LNCAP (cell line): Measurements from ENCODE around the gene CD9.

Source experiments
- CTCF ChIP-seq: fragments of 450-650 bp; IDR thresholded peaks from 2 replicates; pipeline ENCODE4 v1.5.1; 2017; ENCODE audit warnings: mild to moderate bottlenecking

Gene CD9

GRCh38 chr12:6177642-6178358 is 22.4 kb upstream of the CD9 start:
- TF ChIP-seq CTCF = no peak

GRCh38 chr12:6178981-6179761 is 21.0 kb upstream of the CD9 start:
- TF ChIP-seq CTCF = no peak

DNA sequence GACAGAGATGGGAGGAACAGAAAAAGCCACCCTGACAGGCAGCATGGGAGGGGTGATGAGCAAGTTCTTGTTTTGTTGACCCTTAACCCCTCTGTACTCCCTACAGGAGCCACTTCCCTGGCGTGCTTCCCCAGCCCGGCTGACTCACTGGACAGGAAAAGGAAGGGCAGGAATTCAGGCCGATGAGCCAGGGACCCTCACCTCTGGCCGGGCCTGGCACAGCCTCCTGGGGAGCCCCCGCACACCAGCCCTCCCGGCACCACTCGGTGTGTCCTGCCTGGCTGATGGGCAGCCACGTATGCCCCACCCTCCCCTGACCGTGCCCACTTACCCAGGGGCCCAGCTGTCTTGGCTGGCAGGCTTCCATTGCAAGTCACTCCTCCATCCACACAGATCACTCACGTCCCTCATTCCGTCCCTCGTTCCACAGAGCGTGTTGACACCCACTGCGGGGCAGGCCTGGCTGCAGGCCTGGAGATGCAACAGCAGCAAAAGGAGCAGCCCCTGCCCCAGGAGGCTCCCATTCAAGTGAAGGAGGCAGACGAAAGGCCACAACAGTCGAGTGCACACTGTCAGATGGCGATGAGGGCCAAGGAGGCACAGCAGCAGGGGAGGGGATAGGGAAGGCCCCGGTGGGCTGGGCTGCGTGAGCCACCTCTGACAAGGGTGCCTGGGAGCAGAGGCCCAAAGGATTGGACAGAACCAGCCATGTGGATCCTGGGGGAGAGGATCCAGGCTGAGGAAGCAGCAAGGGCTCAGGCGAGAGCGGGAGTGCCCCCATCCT is 19.7 kb upstream of the CD9 start:
- TF ChIP-seq CTCF = no peak

GRCh38 chr12:6181166-6181565 is 19.0 kb upstream of the CD9 start:
- no peak for TF ChIP-seq CTCF

DNA sequence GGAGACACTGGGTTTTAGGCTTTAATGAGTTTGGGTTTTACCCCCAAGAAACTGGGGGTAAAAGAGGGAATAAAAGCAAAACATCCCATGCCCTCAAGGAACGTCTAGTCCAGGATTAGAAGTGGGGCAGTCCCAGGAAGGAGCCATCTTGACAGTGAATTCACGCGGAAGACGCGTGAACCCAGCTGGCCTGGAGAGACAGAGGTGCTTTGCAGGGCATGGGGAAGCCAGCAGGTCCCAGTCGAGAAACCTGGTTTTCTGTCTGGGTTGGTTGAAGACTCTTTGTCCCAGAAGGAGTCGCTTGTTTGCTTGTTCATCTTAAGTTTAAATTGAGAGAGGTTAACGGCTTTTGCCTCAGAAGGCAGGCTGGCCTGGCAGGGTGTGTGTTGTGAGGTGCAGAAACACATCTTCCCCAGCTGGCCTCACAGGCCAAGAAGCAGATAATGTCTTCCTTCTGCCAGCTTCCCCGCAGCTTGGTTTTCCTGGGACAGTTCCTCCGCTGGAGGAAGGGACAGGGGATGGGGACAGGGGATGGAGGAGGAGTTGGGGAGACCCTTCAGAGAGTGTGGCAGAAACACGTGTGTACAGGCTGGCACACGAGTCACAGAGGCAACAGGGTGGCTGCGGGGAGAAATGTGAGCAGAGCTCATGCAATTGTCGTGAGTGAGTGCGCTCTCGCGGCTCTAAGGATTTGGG is 18.5 kb upstream of the CD9 start:
- TF ChIP-seq CTCF = no peak

DNA sequence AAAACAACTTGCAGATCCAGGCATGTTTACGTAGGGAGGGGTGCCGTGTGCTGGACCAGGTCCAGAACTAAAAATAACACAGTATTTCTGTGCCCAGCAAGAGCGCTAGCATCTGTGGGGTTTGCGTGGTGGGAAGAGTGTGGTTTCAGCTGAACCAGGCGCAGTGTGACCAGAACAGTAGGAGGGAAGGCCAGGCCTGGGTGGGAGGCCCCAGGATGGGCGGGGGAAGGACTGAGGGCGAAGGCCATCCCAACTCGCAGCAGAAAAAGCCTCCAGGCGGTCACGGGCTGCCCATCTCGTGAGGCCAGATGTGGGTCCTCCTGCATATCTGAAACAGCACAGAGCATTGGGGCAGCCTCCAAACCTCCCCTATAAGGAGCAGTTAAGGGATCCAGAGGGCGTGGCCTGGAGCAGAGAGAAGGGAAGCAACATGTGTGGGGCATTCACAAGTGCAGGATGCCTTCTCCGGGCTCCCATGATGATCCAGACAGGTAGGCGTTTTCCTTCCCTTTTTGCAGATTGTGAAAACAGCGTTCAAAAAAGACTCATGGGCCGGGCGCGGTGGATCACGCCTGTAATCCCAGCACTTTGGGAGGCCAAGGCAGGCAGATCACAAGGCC is 17.8 kb upstream of the CD9 start:
- TF ChIP-seq CTCF = no peak
